AG04450 (cell line): Measurements from ENCODE around the gene PNPLA7. TPM values are rescaled to one million over a fixed set of nuclear protein-coding genes. Genes with fewer than 3 reads are reported as not detected.

Experiments used
- CTCF ChIA-PET: fragments of 300-600, 350-600 bp; formaldehyde crosslinking; extraction: SDS; loops from one replicate; lab custom pipeline; 2022; ENCODE audit warnings: antibody characterized with exemption, inconsistent platforms; lab: Charles Lee
- POLR2A ChIA-PET: fragments of 350-600 bp; formaldehyde crosslinking; extraction: SDS; loops from one replicate; lab custom pipeline; 2021; ENCODE audit warnings: antibody characterized with exemption, inconsistent platforms; lab: Yijun Ruan, JAX
- DNase-seq: peaks from one replicate; pipeline ENCODE4 v3.0.0-alpha.2; 2011; ENCODE audit warnings: low read depth, low spot score
- H3K27ac ChIP-seq: one replicate; pipeline ENCODE4 v1.5.1; 2012; ENCODE audit warnings: low read depth, low read length, control low read depth
- H3K27me3 ChIP-seq: one replicate; pipeline ENCODE4 v1.6.0; 2012; ENCODE audit warnings: low read length; ENCODE audit not compliant: control insufficient read depth, insufficient read depth
- H3K4me3 ChIP-seq: 2 replicates; pipeline ENCODE4 v1.5.1; 2011; ENCODE audit warnings: mild to moderate bottlenecking, low read depth, low read length, control low read depth
- H3K9me3 ChIP-seq: 2 replicates; pipeline ENCODE4 v1.5.1; 2012; ENCODE audit warnings: low read length; ENCODE audit not compliant: control insufficient read depth, insufficient read depth
- CTCF ChIP-seq: IDR thresholded peaks from 2 replicates; pipeline ENCODE4 v1.5.1; 2011; ENCODE audit warnings: low read depth, low read length, control low read depth, inconsistent platforms
- polyA plus RNA-seq: library from polyadenylated mRNA; depleted of rRNA; stranded (reverse); fragments of >200 nt; gene quantifications from 2 replicates; pipeline ENCODE4 v1.2.3, GENCODE V29; 2011

PNPLA7 gene
- polyA plus RNA-seq, 1 experiment, result 0.26 TPM

GRCh38 chr9:137478962-137479861, 71.0 kb downstream of the PNPLA7 start:
- no peak for DNase-seq
- Histone ChIP-seq H3K27ac (no peak overlapping the region), H3K27me3 (peaks cover 4% of the 10 kb centered on the region), H3K9me3 (peaks cover 45% of the 10 kb centered on the region), H3K4me3 (no peak overlapping the region)
- ChIA-PET POLR2A (interaction anchor here (0.9 kb wide), 1 partner anchor 393 kb away, joined by 4 read pairs; the partner anchor contains the start of gene MAN1B1), CTCF (interaction anchor here (1.2 kb wide), 1 partner anchor 56 kb away, joined by 4 read pairs; the partner anchor contains the start of gene EXD3)
- no peak for TF ChIP-seq CTCF

GRCh38 chr9:137478613-137478961, 71.6 kb downstream of the PNPLA7 start:
- H3K4me3 ChIP-seq, result no peak overlapping the region
- H3K9me3 ChIP-seq, result peaks cover 46% of the 10 kb centered on the region
- TF ChIP-seq CTCF, result no peak
- no peak for DNase-seq
- peaks cover 4% of the 10 kb centered on the region for H3K27me3 ChIP-seq
- H3K27ac ChIP-seq, result no peak overlapping the region
- POLR2A ChIA-PET, result no interaction called here
- CTCF ChIA-PET, result interaction anchor here (1.2 kb wide), 1 partner anchor 56 kb away, joined by 4 read pairs; the partner anchor contains the start of gene EXD3

DNA sequence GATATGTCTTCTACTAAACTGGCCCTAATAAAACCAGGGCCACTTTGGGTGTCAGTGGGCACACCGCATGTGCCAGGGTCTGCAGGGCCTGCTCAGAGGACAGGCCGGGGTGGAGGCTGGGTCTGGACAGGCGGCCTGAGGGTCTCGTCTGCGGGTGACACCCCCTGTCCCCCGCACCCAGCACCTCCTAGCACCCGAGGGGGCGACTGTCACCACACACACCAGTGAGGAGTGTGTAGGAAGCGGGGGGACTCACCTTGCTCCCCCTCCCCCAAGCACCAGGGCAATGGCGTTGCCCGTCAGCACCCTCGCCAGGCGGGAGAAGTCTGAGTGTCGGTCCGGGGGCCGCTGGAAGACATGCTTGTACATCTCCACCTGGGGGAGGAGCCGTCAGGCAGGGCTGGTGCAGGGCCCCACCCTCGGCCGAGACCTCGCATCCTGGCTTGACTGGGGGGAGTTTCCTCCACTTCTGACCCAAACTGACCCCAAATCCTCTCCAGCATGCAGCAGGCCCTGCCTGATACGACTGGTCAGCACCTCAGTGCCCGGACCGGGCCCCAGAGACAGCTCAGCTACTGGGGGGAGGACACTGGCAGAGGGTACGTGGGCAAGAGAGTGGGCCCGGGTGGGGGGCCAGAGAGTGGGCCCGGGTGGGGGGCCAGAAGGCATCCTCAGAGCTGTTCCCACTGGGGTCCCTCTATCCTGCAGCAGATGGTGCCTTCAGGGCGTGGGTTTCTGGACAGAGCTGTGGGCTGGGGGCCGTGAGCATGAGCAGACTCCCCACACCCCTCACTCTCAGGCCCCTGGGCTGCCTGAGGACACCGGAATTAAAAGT, 72.2 kb downstream of the PNPLA7 start:
- POLR2A ChIA-PET, result no interaction called here
- H3K4me3 ChIP-seq, result no peak overlapping the region

GRCh38 chr9:137476856-137477255, 73.3 kb downstream of the PNPLA7 start:
- no peak for DNase-seq
- H3K4me3 ChIP-seq, result no peak overlapping the region
- H3K9me3 ChIP-seq, result peaks cover 40% of the 10 kb centered on the region
- TF ChIP-seq CTCF, result no peak
- H3K27me3 ChIP-seq, result peaks cover 4% of the 10 kb centered on the region
- ChIA-PET POLR2A (no interaction called here), CTCF (no interaction called here)
- H3K27ac ChIP-seq, result no peak overlapping the region

More for the DNA sequence above, 72.2 kb downstream of the PNPLA7 start:
- no peak for DNase-seq
- H3K9me3 ChIP-seq, result peaks cover 46% of the 10 kb centered on the region
- no peak overlapping the region for H3K27ac ChIP-seq
- TF ChIP-seq CTCF, result no peak
- H3K27me3 ChIP-seq, result peaks cover 4% of the 10 kb centered on the region
- CTCF ChIA-PET, result interaction anchor here (1.2 kb wide), 1 partner anchor 55 kb away, joined by 4 read pairs; the partner anchor contains the start of gene EXD3
